ENCODE data around the gene PTPRR.
"Not testable (repeated sequence)": the region's sequence is repeated elsewhere in the genome, so short reads cannot be mapped to it uniquely, and the experiment has no call there.

Gene PTPRR

GRCh38 chr12:70840656-70841350 lies 79.7 kb downstream of the PTPRR start:
- no peak for DNase-seq (ENCODE audit: low spot score)

- no peak for DNase-seq (ENCODE audit: low spot score)
Measured at GRCh38 chr12:70839544-70839943, 81.0 kb downstream of the PTPRR start.

- no peak for DNase-seq (ENCODE audit: low spot score)
Measured at GRCh38 chr12:70838127-70838526, 82.4 kb downstream of the PTPRR start.

- no peak for DNase-seq (ENCODE audit: low spot score)
Measured at GRCh38 chr12:70837026-70837425, 83.5 kb downstream of the PTPRR start.

GRCh38 chr12:70835948-70836347 lies 84.6 kb downstream of the PTPRR start:
- no peak for DNase-seq (ENCODE audit: low spot score)

- DNase-seq (ENCODE audit: low spot score), result no peak
Measured at GRCh38 chr12:70831543-70831942, 89.0 kb downstream of the PTPRR start.

GRCh38 chr12:70830221-70831061 lies 90.1 kb downstream of the PTPRR start:
- DNase-seq (ENCODE audit: low spot score), result no peak

- no peak for DNase-seq (ENCODE audit: low spot score)
Measured at GRCh38 chr12:70829070-70829469, 91.5 kb downstream of the PTPRR start.

GRCh38 chr12:70828351-70828750 lies 92.2 kb downstream of the PTPRR start:
- DNase-seq (ENCODE audit: low spot score), result no peak

- no peak for DNase-seq (ENCODE audit: low spot score)
Measured at GRCh38 chr12:70826156-70826555, 94.4 kb downstream of the PTPRR start.

- DNase-seq (ENCODE audit: low spot score), result no peak
Measured at GRCh38 chr12:70824511-70824910, 96.0 kb downstream of the PTPRR start.

GRCh38 chr12:70823182-70823976 lies 97.2 kb downstream of the PTPRR start:
- peak; percentile 50 for DNase-seq (ENCODE audit: low spot score)

GRCh38 chr12:70822412-70822811 lies 98.1 kb downstream of the PTPRR start:
- no peak for DNase-seq (ENCODE audit: low spot score)

GRCh38 chr12:70815971-70816391 lies 104.6 kb downstream of the PTPRR start:
- DNase-seq (ENCODE audit: low spot score), result no peak

- DNase-seq (ENCODE audit: low spot score), result no peak
Measured at GRCh38 chr12:70815056-70815455, 105.5 kb downstream of the PTPRR start.

GRCh38 chr12:70813559-70813958 lies 107.0 kb downstream of the PTPRR start:
- no peak for DNase-seq (ENCODE audit: low spot score)

- no peak for DNase-seq (ENCODE audit: low spot score)
Measured at GRCh38 chr12:70812136-70812535, 108.4 kb downstream of the PTPRR start.

- DNase-seq (ENCODE audit: low spot score), result no peak
Measured at GRCh38 chr12:70809887-70810286, 110.7 kb downstream of the PTPRR start.

GRCh38 chr12:70807993-70808392 lies 112.5 kb downstream of the PTPRR start:
- DNase-seq (ENCODE audit: low spot score), result not testable (repeated sequence)

- DNase-seq (ENCODE audit: low spot score), result no peak
Measured at GRCh38 chr12:70806827-70807226, 113.7 kb downstream of the PTPRR start.

- no peak for DNase-seq (ENCODE audit: low spot score)
Measured at GRCh38 chr12:70806043-70806442, 114.5 kb downstream of the PTPRR start.

GRCh38 chr12:70798016-70798783 lies 122.3 kb downstream of the PTPRR start:
- DNase-seq (ENCODE audit: low spot score), result no peak
